Left lung (tissue), 10 donors: Measurements from ENCODE around the gene SEC22C. TPM values are rescaled to one million over a fixed set of nuclear protein-coding genes. Genes with fewer than 3 reads are reported as not detected.

Experiments used
- ATAC-seq: fragments of 200-7000 bp; cut with Tn5 transposase; one replicate; pipeline ENCODE4 v1.9.1; 2020; ENCODE audit warnings: moderate library complexity
- DNase-seq, 4 donors: peaks; one replicate each; pipeline ENCODE4 v3.0.0-alpha.2; 2013 to 2020
- H3K27ac ChIP-seq, 2 donors: fragments of 200-600 bp; sonication (generic) in 1 of 2; one replicate each; pipeline versions ENCODE4 v1.5.0 to v1.8.0; 2020 to 2021
- H3K27me3 ChIP-seq, 2 donors: fragments of 200-600 bp; sonication (generic) in 1 of 2; one replicate each; pipeline versions ENCODE4 v1.5.0 to v1.8.0; 2020 to 2021
- H3K36me3 ChIP-seq, 2 donors: fragments of 200-600 bp; sonication (generic) in 1 of 2; one replicate each; pipeline versions ENCODE4 v1.5.0 to v1.8.0; 2020 to 2021
- H3K4me1 ChIP-seq, 2 donors: fragments of 200-600 bp; one replicate each; pipeline ENCODE4 v1.8.0; 2021
- H3K4me3 ChIP-seq, 2 donors: fragments of 200-600 bp; sonication (generic) in 1 of 2; one replicate each; pipeline versions ENCODE4 v1.5.0 to v1.8.0; 2020 to 2021; ENCODE audit warnings: mild to moderate bottlenecking in 1 of 2
- H3K9me3 ChIP-seq, 2 donors: fragments of 200-600 bp; sonication (generic) in 1 of 2; one replicate each; pipeline versions ENCODE4 v1.5.0 to v1.8.0; 2020 to 2021
- CTCF ChIP-seq, 2 donors: fragments of 200-600 bp; sonication (generic) in 1 of 2; IDR thresholded peaks; one replicate each; pipeline versions ENCODE4 v1.5.0 to v1.8.0; 2021; ENCODE audit warnings: antibody characterized with exemption in 2 of 2
- intact Hi-C, 2 donors: fragments of 100-400 bp; cut with DNase I; formaldehyde crosslinking; loops; one replicate each; pipeline versions ENCODE4 v1.11.2 to v1.14.2; 2022
- polyA plus RNA-seq, 6 donors: library from polyadenylated mRNA; unstranded; fragments of 120-200 nt; gene quantifications; one replicate each; pipeline ENCODE4 v1.2.1, GENCODE V29; 2013; ENCODE audit not compliant: insufficient read length in 6 of 6
- total RNA-seq, 2 donors: library from RNA; stranded (reverse); fragmentation: NEBNext Ultra II Directional; extraction: Animal tissue kit (Norgen Biotek cat#: 25700); gene quantifications; one replicate each; pipeline ENCODE4 v1.2.1, GENCODE V29; 2021
- donor health status: DM: no; HTN: yes; CAD: no.
- donor health status: DM: no; HTN: no; CAD: no.

Gene SEC22C
- total and polyA plus RNA-seq, 8 donors: 40.9 to 55.2 (median 46.1) TPM

- Histone ChIP-seq H3K9me3 (no peaks in the 10 kb centered on the region), H3K36me3 (peaks cover 0 to 20% of the 10 kb centered on the region in 2 donors), H3K4me1 (peaks cover 3 to 37% of the 10 kb centered on the region in 2 donors), H3K27ac (peak overlapping the region in 1 of 2 donors; percentile 9), H3K4me3 (no peak overlapping the region), H3K27me3 (no peaks in the 10 kb centered on the region)
- ATAC-seq (no peak), DNase-seq (no peak)
- no peak for TF ChIP-seq CTCF (IDR thresholded peaks at IDR 0.05)
- intact Hi-C loops: no loop called here
These were observed 29.2 kb upstream of the SEC22C start for GRCh38 chr3:42610976-42611375.

- peaks cover 12 to 59% of the 10 kb centered on the region in 2 donors for H3K4me1 ChIP-seq
- H3K27me3 ChIP-seq: no peaks in the 10 kb centered on the region
- no peak overlapping the region for H3K27ac ChIP-seq
- no peak overlapping the region for H3K4me3 ChIP-seq
- peaks cover 0 to 29% of the 10 kb centered on the region in 2 donors for H3K36me3 ChIP-seq
- ATAC-seq (no peak), DNase-seq (peak in 1 of 4 donors; percentile 32)
- no peaks in the 10 kb centered on the region for H3K9me3 ChIP-seq
- intact Hi-C loops: no loop called here
- TF ChIP-seq CTCF (IDR thresholded peaks at IDR 0.05): no peak
These were observed 26.8 kb upstream of the SEC22C start for GRCh38 chr3:42608581-42608980.

- no peaks in the 10 kb centered on the region for H3K27me3 ChIP-seq
- no peak for TF ChIP-seq CTCF (IDR thresholded peaks at IDR 0.05)
- intact Hi-C loops: no loop called here
- ATAC-seq (peak; percentile 18), DNase-seq (no peak)
- H3K4me1 ChIP-seq: peaks cover 16 to 60% of the 10 kb centered on the region in 2 donors
- no peak overlapping the region for H3K4me3 ChIP-seq
- no peaks in the 10 kb centered on the region for H3K9me3 ChIP-seq
- no peak overlapping the region for H3K27ac ChIP-seq
- peaks cover 0 to 29% of the 10 kb centered on the region in 2 donors for H3K36me3 ChIP-seq
These were observed 23.9 kb upstream of the SEC22C start for GRCh38 chr3:42605546-42606173.

GRCh38 chr3:42602961-42603360 lies 21.2 kb upstream of the SEC22C start:
- intact Hi-C loops: no loop called here
- DNase-seq (no peak), ATAC-seq (no peak)
- TF ChIP-seq CTCF (IDR thresholded peaks at IDR 0.05): no peak
- Histone ChIP-seq H3K36me3 (peaks cover 0 to 13% of the 10 kb centered on the region in 2 donors), H3K4me3 (no peak overlapping the region), H3K27me3 (no peaks in the 10 kb centered on the region), H3K9me3 (no peaks in the 10 kb centered on the region), H3K27ac (no peak overlapping the region), H3K4me1 (peaks cover 16 to 60% of the 10 kb centered on the region in 2 donors)

DNA sequence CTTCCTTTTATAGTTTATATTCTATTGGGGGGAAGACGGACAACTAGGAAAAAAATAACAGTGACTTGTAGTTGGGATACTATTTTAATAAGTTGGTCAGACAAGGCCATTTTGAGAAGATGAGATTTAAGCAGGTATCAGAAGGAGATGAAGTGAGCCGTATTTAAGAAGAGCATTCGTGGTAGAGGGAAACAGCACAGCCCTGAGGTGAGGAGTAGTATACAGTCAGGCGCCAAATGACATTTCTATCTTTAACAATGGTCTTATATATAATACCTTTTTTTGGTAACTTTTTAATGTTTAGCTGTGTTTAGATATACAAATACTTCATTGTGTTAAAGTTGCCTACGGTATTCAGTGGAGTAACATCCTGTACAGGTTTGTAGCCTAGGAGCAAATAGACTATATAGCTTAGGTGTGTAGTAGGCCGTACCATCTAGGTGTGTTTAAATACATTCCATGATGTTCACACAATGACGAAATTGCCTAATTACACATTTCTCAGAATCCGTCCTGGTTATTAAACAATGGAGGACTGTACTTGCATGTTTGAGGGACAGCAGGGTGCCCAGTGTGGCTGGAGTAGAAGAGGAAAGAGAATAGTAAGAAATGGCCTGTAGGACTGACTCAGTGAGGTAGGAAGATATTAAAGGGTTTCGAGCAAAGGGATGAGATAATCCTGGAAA lies 20.3 kb upstream of the SEC22C start:
- Histone ChIP-seq H3K27ac (peak overlapping the region; percentile 95 to 98), H3K36me3 (peaks cover 0 to 12% of the 10 kb centered on the region in 2 donors), H3K27me3 (no peaks in the 10 kb centered on the region), H3K4me1 (peaks cover 16 to 60% of the 10 kb centered on the region in 2 donors), H3K4me3 (peak overlapping the region; percentile 67 to 94), H3K9me3 (no peaks in the 10 kb centered on the region)
- ATAC-seq: no peak
- intact Hi-C loops: no loop called here
- no peak for DNase-seq
- no peak for TF ChIP-seq CTCF (IDR thresholded peaks at IDR 0.05)
